ENCODE measurements around the gene NR1D2. TPM values are rescaled to one million over a fixed set of nuclear protein-coding genes. Genes with fewer than 3 reads are reported as not detected.
A peak's percentile ranks its signal among the peaks of the same experiment; 100 is the strongest.

Gene NR1D2
- total RNA-seq, 1 donor from 2014 or later = 20.7 TPM

DNA sequence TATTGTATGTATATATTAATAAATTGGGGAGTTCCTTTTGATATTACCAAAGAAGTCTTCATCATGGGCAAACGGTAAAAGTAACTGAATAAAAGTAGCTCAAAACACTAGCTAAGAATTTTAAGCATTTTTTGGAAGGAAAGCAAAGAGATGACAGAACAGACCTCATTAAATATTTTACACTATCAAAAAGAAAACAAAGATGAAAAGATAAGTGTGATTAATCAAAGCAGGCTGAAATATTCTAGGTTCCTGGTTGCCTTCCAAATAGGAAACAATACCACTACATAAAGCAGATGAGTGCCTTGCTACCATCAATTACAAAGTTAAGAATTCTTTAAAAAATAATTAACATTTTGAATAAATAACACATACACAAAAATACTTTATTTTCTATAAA, 31.9 kb upstream of the NR1D2 start:
- H3K4me2 ChIP-seq (ENCODE audit: low read length) = no peak overlapping the region
- FAIRE-seq (no peak), DNase-seq (ENCODE audit: low read depth) (peak; percentile 34)
- TF ChIP-seq CTCF (IDR thresholded peaks at IDR 0.05; ENCODE audit: insufficient read depth, low read depth, low read length) (no peak), EZH2 (IDR thresholded peaks at IDR 0.05; ENCODE audit: insufficient read depth, low read length) (no peak)
- peaks cover 14% of the 10 kb centered on the region for H4K20me1 ChIP-seq (ENCODE audit: insufficient read depth, low read length)
- Mint-ChIP-seq H3K36me3 (ENCODE audit: low read depth, unreplicated experiment) (peaks cover 13% of the 10 kb centered on the region), H3K27ac (ENCODE audit: unreplicated experiment) (no peak overlapping the region), H3K9me3 (ENCODE audit: unreplicated experiment) (no peaks in the 10 kb centered on the region), H3K4me1 (ENCODE audit: low read depth, unreplicated experiment) (peaks cover 11% of the 10 kb centered on the region), H3K4me3 (ENCODE audit: unreplicated experiment) (no peak overlapping the region), H3K27me3 (ENCODE audit: low read depth, unreplicated experiment) (no peaks in the 10 kb centered on the region)
- H3K27me3 ChIP-seq (ENCODE audit: insufficient read depth, low read length) = no peaks in the 10 kb centered on the region
- no peaks in the 10 kb centered on the region for H3K9me3 ChIP-seq (ENCODE audit: insufficient read depth, low read depth, low read length)
- peaks cover 10% of the 10 kb centered on the region for H3K4me1 ChIP-seq (ENCODE audit: insufficient read depth, low read length)
- no peak overlapping the region for H3K4me3 ChIP-seq (ENCODE audit: insufficient read depth, low read depth, low read length)
- no peak overlapping the region for H3K9ac ChIP-seq (ENCODE audit: low read length)
- H2AFZ ChIP-seq (ENCODE audit: low read depth, low read length) = no peak overlapping the region
- H3K36me3 ChIP-seq (ENCODE audit: insufficient read depth, low read length) = peaks cover 4% of the 10 kb centered on the region
- no peak overlapping the region for H3K27ac ChIP-seq (ENCODE audit: low read depth, low read length)
- H3K79me2 ChIP-seq (ENCODE audit: insufficient read depth, low read length) = peaks cover 39% of the 10 kb centered on the region

- Mint-ChIP-seq H3K4me1 (ENCODE audit: low read depth, unreplicated experiment) (peaks cover 15% of the 10 kb centered on the region), H3K4me3 (ENCODE audit: unreplicated experiment) (peak overlapping the region; percentile 8), H3K9me3 (ENCODE audit: unreplicated experiment) (no peaks in the 10 kb centered on the region), H3K27ac (ENCODE audit: unreplicated experiment) (no peak overlapping the region), H3K36me3 (ENCODE audit: low read depth, unreplicated experiment) (peaks cover 21% of the 10 kb centered on the region), H3K27me3 (ENCODE audit: low read depth, unreplicated experiment) (no peaks in the 10 kb centered on the region)
- Histone ChIP-seq H3K36me3 (ENCODE audit: insufficient read depth, low read length) (peaks cover 12% of the 10 kb centered on the region), H3K4me3 (ENCODE audit: insufficient read depth, low read depth, low read length) (no peak overlapping the region), H3K79me2 (ENCODE audit: insufficient read depth, low read length) (peaks cover 48% of the 10 kb centered on the region), H3K27ac (ENCODE audit: low read depth, low read length) (no peak overlapping the region), H3K27me3 (ENCODE audit: insufficient read depth, low read length) (no peaks in the 10 kb centered on the region), H3K9me3 (ENCODE audit: insufficient read depth, low read depth, low read length) (no peaks in the 10 kb centered on the region), H3K9ac (ENCODE audit: low read length) (no peak overlapping the region), H4K20me1 (ENCODE audit: insufficient read depth, low read length) (peaks cover 23% of the 10 kb centered on the region), H3K4me2 (ENCODE audit: low read length) (no peak overlapping the region), H3K4me1 (ENCODE audit: insufficient read depth, low read length) (peaks cover 10% of the 10 kb centered on the region), H2AFZ (ENCODE audit: low read depth, low read length) (no peak overlapping the region)
- TF ChIP-seq EZH2 (IDR thresholded peaks at IDR 0.05; ENCODE audit: insufficient read depth, low read length) (no peak), CTCF (IDR thresholded peaks at IDR 0.05; ENCODE audit: insufficient read depth, low read depth, low read length) (no peak)
- FAIRE-seq (no peak), DNase-seq (ENCODE audit: low read depth) (no peak)
These were observed 31.0 kb upstream of the NR1D2 start for GRCh38 chr3:23913873-23914743.
